OCI-LY7 (cell line): ENCODE measurements around the gene HCN4. TPM values are rescaled to one million over a fixed set of nuclear protein-coding genes. Genes with fewer than 3 reads are reported as not detected.

Source experiments
- BruUV-seq: library from RNA; stranded (reverse); fragments of 400-500 nt; replicated peaks from 2 replicates; lab custom pipeline; 2021; lab: Mats Ljungman, UMichigan
- CTCF ChIA-PET: fragments of 300-600 bp; sonication (Branson Sonifier 250); formaldehyde crosslinking; loops from one replicate; lab custom pipeline; 2022; ENCODE audit warnings: antibody characterized with exemption; ENCODE audit not compliant: unreplicated experiment; lab: Charles Lee
- POLR2A ChIA-PET: fragments of 300-600 bp; sonication (Branson Sonifier 250); formaldehyde crosslinking; loops from one replicate; lab custom pipeline; 2022; ENCODE audit warnings: antibody characterized with exemption; lab: Charles Lee
- DNase-seq: peaks from one replicate; pipeline ENCODE4 v3.0.0-alpha.2; 2015; ENCODE audit warnings: low spot score
- H2AFZ ChIP-seq: fragments of 200-600 bp; sonication (generic), shearing (Covaris generic); 2 replicates; pipeline ENCODE4 v1.6.1; 2014; ENCODE audit warnings: mild to moderate bottlenecking, antibody characterized with exemption, low read length, moderate library complexity
- H3K27ac ChIP-seq: fragments of 200-600 bp; sonication (generic); 2 replicates; pipeline ENCODE4 v1.5.1; 2014; ENCODE audit warnings: mixed run types, low read depth, mild to moderate bottlenecking, moderate library complexity, low read length, inconsistent platforms; ENCODE audit not compliant: poor library complexity, severe bottlenecking
- H3K36me3 ChIP-seq: fragments of 200-600 bp; sonication (generic); 2 replicates; pipeline ENCODE4 v1.6.1; 2014; ENCODE audit warnings: mild to moderate bottlenecking, antibody characterized with exemption, low read length, moderate library complexity, mixed read lengths; ENCODE audit not compliant: insufficient read depth
- H3K4me1 ChIP-seq: fragments of 200-600 bp; sonication (generic); 2 replicates; pipeline ENCODE4 v1.5.1; 2014; ENCODE audit warnings: mild to moderate bottlenecking, low read length; ENCODE audit not compliant: insufficient read depth, poor library complexity, severe bottlenecking
- H3K4me2 ChIP-seq: fragments of 200-600 bp; sonication (generic); 2 replicates; pipeline ENCODE4 v1.6.1; 2014; ENCODE audit warnings: mild to moderate bottlenecking, low read length
- H3K4me3 ChIP-seq: fragments of 200-600 bp; sonication (generic); 2 replicates; pipeline ENCODE4 v1.5.1; 2014; ENCODE audit warnings: mild to moderate bottlenecking, low read depth, low read length; ENCODE audit not compliant: poor library complexity, severe bottlenecking
- H3K79me2 ChIP-seq: fragments of 200-600 bp; sonication (generic); 2 replicates; pipeline ENCODE4 v1.6.1; 2016; ENCODE audit warnings: low read depth, mild to moderate bottlenecking, low read length, moderate library complexity, mixed read lengths; ENCODE audit not compliant: insufficient read depth
- H3K9me2 ChIP-seq: fragments of 200-600 bp; sonication (generic); 2 replicates; pipeline ENCODE4 v1.6.1; 2016; ENCODE audit warnings: mild to moderate bottlenecking, low read length, mixed read lengths; ENCODE audit not compliant: insufficient read depth
- H3K9me3 ChIP-seq: fragments of 200-600 bp; sonication (generic); 2 replicates; pipeline ENCODE4 v1.6.1; 2014; ENCODE audit warnings: mild to moderate bottlenecking, mixed run types, low read length, mixed read lengths
- H4K20me1 ChIP-seq: fragments of 200-600 bp; sonication (generic); 2 replicates; pipeline ENCODE4 v1.6.1; 2014; ENCODE audit warnings: mild to moderate bottlenecking, antibody characterized with exemption, low read length, moderate library complexity, mixed read lengths; ENCODE audit not compliant: insufficient read depth
- EZH2phosphoT487 ChIP-seq: fragments of 200-600 bp; sonication (generic); IDR thresholded peaks from 2 replicates; pipeline ENCODE4 v1.6.1; 2018; ENCODE audit warnings: low read depth, borderline replicate concordance, mild to moderate bottlenecking, mixed run types, antibody characterized with exemption, low read length, moderate library complexity, mixed read lengths
- intact Hi-C: fragments of 100-400 bp; cut with micrococcal nuclease; formaldehyde crosslinking; loops from one replicate; pipeline ENCODE4 v1.10.0; 2022; ENCODE audit not compliant: unreplicated experiment
- total RNA-seq, 2 experiments: library from RNA; depleted of rRNA in 1 of 2; stranded (reverse); fragments of >200 nt in 1 of 2; shearing (Covaris generic) in 1 of 2; gene quantifications; 2 replicates each; pipeline ENCODE4 v1.2.3, GENCODE V29; 2014 to 2022
- TF ChIP-seq, protein P1 (sequence below): fragments of 200-600 bp; sonication (generic); conservative IDR thresholded peaks from 2 replicates; pipeline ENCODE4 v1.5.1; 2014; ENCODE audit warnings: mild to moderate bottlenecking, antibody characterized with exemption, low read length, moderate library complexity, mixed read lengths

HCN4 gene
- total RNA-seq, 2 experiments from 2014 or later: not detected

DNA sequence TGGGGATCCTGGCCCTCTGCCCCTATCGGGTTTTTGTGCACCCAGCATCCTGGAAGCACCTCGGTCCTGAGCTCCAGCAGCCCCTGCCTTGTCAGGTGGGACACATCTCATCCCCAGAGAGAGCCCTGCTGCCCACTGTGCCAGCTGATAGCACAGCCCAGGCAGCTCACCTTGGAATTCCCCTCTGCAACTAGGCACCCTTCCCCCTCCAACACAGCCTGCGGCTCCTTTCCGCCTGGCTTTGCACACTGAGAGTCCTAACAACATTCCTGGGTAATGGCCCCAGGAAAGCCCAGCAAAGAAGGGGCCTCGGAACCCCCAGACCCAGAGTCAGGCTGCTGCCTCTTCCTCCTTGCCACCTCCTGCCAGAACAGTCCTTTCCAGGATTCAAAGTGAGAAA, 5.9 kb downstream of the HCN4 start:
- Histone ChIP-seq H2AFZ (no peak overlapping the region), H3K4me3 (no peak overlapping the region), H3K4me2 (no peak overlapping the region), H4K20me1 (no peaks in the 10 kb centered on the region), H3K9me2 (no peaks in the 10 kb centered on the region), H3K4me1 (no peaks in the 10 kb centered on the region), H3K36me3 (no peaks in the 10 kb centered on the region), H3K27ac (no peak overlapping the region), H3K9me3 (no peaks in the 10 kb centered on the region), H3K79me2 (no peaks in the 10 kb centered on the region)
- no peak for DNase-seq
- BruUV-seq: no TSS peak
- POLR2A ChIA-PET: no interaction called here
- intact Hi-C loops: no loop called here
- CTCF ChIA-PET: no interaction called here
- TF ChIP-seq, protein P1, sequence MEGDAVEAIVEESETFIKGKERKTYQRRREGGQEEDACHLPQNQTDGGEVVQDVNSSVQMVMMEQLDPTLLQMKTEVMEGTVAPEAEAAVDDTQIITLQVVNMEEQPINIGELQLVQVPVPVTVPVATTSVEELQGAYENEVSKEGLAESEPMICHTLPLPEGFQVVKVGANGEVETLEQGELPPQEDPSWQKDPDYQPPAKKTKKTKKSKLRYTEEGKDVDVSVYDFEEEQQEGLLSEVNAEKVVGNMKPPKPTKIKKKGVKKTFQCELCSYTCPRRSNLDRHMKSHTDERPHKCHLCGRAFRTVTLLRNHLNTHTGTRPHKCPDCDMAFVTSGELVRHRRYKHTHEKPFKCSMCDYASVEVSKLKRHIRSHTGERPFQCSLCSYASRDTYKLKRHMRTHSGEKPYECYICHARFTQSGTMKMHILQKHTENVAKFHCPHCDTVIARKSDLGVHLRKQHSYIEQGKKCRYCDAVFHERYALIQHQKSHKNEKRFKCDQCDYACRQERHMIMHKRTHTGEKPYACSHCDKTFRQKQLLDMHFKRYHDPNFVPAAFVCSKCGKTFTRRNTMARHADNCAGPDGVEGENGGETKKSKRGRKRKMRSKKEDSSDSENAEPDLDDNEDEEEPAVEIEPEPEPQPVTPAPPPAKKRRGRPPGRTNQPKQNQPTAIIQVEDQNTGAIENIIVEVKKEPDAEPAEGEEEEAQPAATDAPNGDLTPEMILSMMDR: no peak
- TF ChIP-seq EZH2phosphoT487: no peak

DNA sequence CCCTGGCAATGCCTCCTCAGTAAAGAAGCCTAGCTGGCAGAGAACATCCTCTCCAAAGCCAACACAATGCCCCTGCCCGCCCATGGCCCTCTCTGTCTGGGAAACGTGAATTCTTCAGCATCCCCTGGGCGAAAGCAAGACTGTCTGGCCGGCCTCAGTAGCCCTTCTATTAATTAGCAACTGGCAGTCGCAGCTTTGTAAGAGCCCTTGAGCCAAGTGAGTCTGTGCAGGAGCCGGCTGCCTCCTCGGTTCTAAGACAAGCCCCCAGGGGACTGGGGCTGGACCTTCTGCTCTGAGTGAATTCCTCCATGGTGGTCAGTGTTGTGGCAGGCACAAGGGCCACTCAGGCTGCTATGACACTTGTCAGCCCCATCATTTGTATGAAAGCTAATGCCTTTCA, 7.4 kb downstream of the HCN4 start:
- CTCF ChIA-PET: no interaction called here
- Histone ChIP-seq H3K79me2 (no peaks in the 10 kb centered on the region), H3K4me1 (no peaks in the 10 kb centered on the region), H3K4me3 (no peak overlapping the region), H3K4me2 (no peak overlapping the region), H3K36me3 (no peaks in the 10 kb centered on the region), H4K20me1 (no peaks in the 10 kb centered on the region), H3K9me3 (no peaks in the 10 kb centered on the region), H3K9me2 (no peaks in the 10 kb centered on the region), H3K27ac (no peak overlapping the region), H2AFZ (no peak overlapping the region)
- TF ChIP-seq, protein P1: no peak
- no peak for TF ChIP-seq EZH2phosphoT487
- POLR2A ChIA-PET: no interaction called here
- no TSS peak for BruUV-seq
- no peak for DNase-seq
- intact Hi-C loops: no loop called here

DNA sequence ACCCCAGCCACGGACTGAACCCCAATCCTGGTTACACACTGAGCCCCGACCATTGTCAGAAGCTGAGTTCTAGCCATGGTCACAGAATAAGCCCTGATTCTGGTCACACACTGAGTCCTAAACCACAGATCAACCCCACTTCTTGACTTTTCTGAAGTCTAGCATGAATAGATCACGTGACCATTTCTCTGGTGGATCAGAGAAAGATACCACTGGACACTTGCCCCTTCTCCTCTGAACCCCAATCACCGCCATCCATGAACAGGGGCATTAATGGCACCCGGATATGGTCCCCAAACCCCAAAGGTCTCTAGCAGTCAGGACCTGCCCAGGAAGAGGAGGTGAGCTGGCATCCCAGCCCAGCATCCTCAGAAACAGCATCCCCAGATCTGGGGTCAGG, 9.1 kb downstream of the HCN4 start:
- POLR2A ChIA-PET: no interaction called here
- no TSS peak for BruUV-seq
- DNase-seq: no peak

More for the DNA sequence above, 9.1 kb downstream of the HCN4 start:
- Histone ChIP-seq H3K4me3 (no peak overlapping the region), H3K4me1 (no peaks in the 10 kb centered on the region), H2AFZ (no peak overlapping the region), H3K79me2 (no peaks in the 10 kb centered on the region), H4K20me1 (no peaks in the 10 kb centered on the region), H3K4me2 (no peak overlapping the region), H3K27ac (no peak overlapping the region), H3K9me2 (no peaks in the 10 kb centered on the region), H3K9me3 (no peaks in the 10 kb centered on the region), H3K36me3 (no peaks in the 10 kb centered on the region)
- no peak for TF ChIP-seq EZH2phosphoT487
- TF ChIP-seq, protein P1: no peak
- intact Hi-C loops: no loop called here
- CTCF ChIA-PET: no interaction called here
